ENCODE measurements around the gene RPN1. TPM values are rescaled to one million over a fixed set of nuclear protein-coding genes. Genes with fewer than 3 reads are reported as not detected.

RPN1 gene
- total RNA-seq, 1 donor from 2014 or later: 207 TPM

DNA sequence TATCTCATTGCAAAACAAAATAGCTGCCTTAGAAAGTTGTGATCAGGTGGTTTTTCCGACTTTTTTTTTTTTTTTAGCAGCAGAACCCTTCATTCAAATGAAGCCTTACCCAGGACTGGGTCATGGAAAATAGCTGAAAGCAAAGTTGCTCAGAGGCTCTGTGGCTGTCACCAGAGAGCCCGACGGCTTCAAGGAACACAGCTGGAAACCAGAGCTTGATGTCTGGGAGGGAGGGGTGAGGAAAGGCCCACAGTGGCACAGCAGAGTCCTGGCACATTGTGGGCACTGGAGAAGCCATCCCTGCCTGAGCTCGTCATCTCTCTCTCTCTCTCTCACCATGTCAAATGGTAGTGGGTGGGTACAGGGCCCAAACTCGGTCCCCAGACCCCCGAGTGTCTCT lies 77.5 kb downstream of the RPN1 start:
- Mint-ChIP-seq H3K4me3 (ENCODE audit: unreplicated experiment) (no peak overlapping the region), H3K27ac (ENCODE audit: unreplicated experiment) (no peak overlapping the region), H3K4me1 (ENCODE audit: unreplicated experiment) (peaks cover 5% of the 10 kb centered on the region), H3K36me3 (ENCODE audit: unreplicated experiment) (no peaks in the 10 kb centered on the region), H3K9me3 (ENCODE audit: unreplicated experiment) (no peaks in the 10 kb centered on the region), H3K27me3 (ENCODE audit: unreplicated experiment) (peaks cover 13% of the 10 kb centered on the region)
- no peak for DNase-seq (ENCODE audit: extremely low spot score, unreplicated experiment)
- TF ChIP-seq, protein P1, sequence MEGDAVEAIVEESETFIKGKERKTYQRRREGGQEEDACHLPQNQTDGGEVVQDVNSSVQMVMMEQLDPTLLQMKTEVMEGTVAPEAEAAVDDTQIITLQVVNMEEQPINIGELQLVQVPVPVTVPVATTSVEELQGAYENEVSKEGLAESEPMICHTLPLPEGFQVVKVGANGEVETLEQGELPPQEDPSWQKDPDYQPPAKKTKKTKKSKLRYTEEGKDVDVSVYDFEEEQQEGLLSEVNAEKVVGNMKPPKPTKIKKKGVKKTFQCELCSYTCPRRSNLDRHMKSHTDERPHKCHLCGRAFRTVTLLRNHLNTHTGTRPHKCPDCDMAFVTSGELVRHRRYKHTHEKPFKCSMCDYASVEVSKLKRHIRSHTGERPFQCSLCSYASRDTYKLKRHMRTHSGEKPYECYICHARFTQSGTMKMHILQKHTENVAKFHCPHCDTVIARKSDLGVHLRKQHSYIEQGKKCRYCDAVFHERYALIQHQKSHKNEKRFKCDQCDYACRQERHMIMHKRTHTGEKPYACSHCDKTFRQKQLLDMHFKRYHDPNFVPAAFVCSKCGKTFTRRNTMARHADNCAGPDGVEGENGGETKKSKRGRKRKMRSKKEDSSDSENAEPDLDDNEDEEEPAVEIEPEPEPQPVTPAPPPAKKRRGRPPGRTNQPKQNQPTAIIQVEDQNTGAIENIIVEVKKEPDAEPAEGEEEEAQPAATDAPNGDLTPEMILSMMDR (IDR thresholded peaks at IDR 0.05): no peak

DNA sequence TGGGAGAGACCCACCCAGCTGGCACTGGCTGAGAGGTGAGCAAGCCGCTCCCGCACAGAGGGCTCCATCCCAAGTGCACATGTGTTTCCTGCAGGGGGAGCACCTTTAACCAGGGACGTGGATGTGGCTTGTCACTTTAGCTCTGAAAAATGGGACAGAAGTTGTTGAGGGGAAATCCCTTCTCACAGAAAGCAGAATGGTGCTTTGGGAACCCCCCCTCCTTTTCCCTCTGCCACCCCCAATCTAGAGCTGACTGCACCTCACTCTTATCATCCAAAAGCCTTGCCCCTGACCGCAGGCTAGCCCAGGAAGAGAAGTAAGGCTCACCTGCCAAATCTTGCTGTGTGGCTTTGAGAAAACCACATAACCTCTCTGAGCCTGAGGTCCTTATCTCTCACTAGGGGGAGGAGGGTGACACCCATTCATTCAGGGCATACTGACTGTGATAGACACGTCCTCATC lies 77.9 kb downstream of the RPN1 start:
- Mint-ChIP-seq H3K36me3 (ENCODE audit: unreplicated experiment) (no peaks in the 10 kb centered on the region), H3K27me3 (ENCODE audit: unreplicated experiment) (peaks cover 13% of the 10 kb centered on the region), H3K4me3 (ENCODE audit: unreplicated experiment) (no peak overlapping the region), H3K9me3 (ENCODE audit: unreplicated experiment) (no peaks in the 10 kb centered on the region), H3K27ac (ENCODE audit: unreplicated experiment) (no peak overlapping the region), H3K4me1 (ENCODE audit: unreplicated experiment) (peaks cover 5% of the 10 kb centered on the region)
- TF ChIP-seq, protein P1 (IDR thresholded peaks at IDR 0.05): peak; percentile 38
- no peak for DNase-seq (ENCODE audit: extremely low spot score, unreplicated experiment)

DNA sequence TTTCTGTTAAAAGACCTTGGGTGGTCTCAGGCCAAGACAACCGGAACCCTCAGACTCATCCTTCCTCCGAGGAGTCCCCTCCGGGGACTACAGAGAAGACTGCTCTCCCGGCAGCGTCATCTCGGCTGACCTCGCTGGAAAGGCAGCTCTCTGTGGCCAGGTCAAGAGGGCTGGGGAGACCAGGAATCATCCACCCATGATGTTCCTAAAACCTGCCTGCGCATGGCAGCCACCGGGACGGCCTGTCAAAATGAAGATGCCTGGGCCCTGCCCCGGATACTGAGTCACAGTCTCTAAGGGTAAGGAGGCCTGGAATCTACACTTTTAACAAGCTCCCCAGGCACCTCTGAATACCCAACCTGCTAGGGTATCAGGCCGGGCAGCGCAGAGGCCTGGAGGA lies 78.6 kb downstream of the RPN1 start:
- peaks cover 5% of the 10 kb centered on the region for H3K4me1 Mint-ChIP-seq (ENCODE audit: unreplicated experiment)
- DNase-seq (ENCODE audit: extremely low spot score, unreplicated experiment): no peak
- TF ChIP-seq, protein P1 (IDR thresholded peaks at IDR 0.05): no peak

More for the DNA sequence above, 78.6 kb downstream of the RPN1 start:
- Mint-ChIP-seq H3K9me3 (ENCODE audit: unreplicated experiment) (no peaks in the 10 kb centered on the region), H3K27me3 (ENCODE audit: unreplicated experiment) (peaks cover 13% of the 10 kb centered on the region), H3K27ac (ENCODE audit: unreplicated experiment) (no peak overlapping the region), H3K36me3 (ENCODE audit: unreplicated experiment) (no peaks in the 10 kb centered on the region), H3K4me3 (ENCODE audit: unreplicated experiment) (no peak overlapping the region)

Other genes starting within 250 kb of the RPN1 start
- gene DNAJB8, start 183.9 kb downstream of the RPN1 start, total RNA-seq: not detected in 2 replicates
- gene GATA2, start 157.6 kb downstream of the RPN1 start, total RNA-seq: 0.67 and 0.91 TPM in 2 replicates
- gene RAB7A, start 75.4 kb upstream of the RPN1 start, total RNA-seq: 265 and 284 TPM in 2 replicates
- gene ACAD9, start 228.8 kb upstream of the RPN1 start, total RNA-seq: 45.4 and 50.8 TPM in 2 replicates

Measured in osteocyte (in vitro differentiated cells).